Astrocyte (in vitro differentiated cells and primary cell): ENCODE data around the gene TRIM15. TPM values are rescaled to one million over a fixed set of nuclear protein-coding genes. Genes with fewer than 3 reads are reported as not detected.

Experiments used
- DNase-seq: peaks from one replicate; pipeline ENCODE4 v3.0.0-alpha.2; 2010; ENCODE audit warnings: low read depth
- FAIRE-seq: peaks from 2 replicates; lab custom pipeline; 2011; peaks lifted over from hg19 to GRCh38; lab: Jason Lieb, UNC
- H2AFZ ChIP-seq: 2 replicates; pipeline ENCODE4 v1.6.0; 2012; ENCODE audit warnings: low read depth, low read length, inconsistent platforms
- H3K27ac ChIP-seq: 2 replicates; pipeline ENCODE4 v1.5.1; 2011; ENCODE audit warnings: low read depth, low read length, inconsistent platforms
- H3K27me3 ChIP-seq: 2 replicates; pipeline ENCODE4 v1.6.0; 2011; ENCODE audit warnings: low read length, inconsistent platforms; ENCODE audit not compliant: insufficient read depth
- H3K36me3 ChIP-seq: 2 replicates; pipeline ENCODE4 v1.5.1; 2011; ENCODE audit warnings: low read length, inconsistent platforms; ENCODE audit not compliant: insufficient read depth
- H3K4me1 ChIP-seq: 2 replicates; pipeline ENCODE4 v1.5.1; 2011; ENCODE audit warnings: low read length, inconsistent platforms; ENCODE audit not compliant: insufficient read depth
- H3K4me2 ChIP-seq: 2 replicates; pipeline ENCODE4 v1.6.0; 2012; ENCODE audit warnings: low read length, inconsistent platforms
- H3K4me3 ChIP-seq: 2 replicates; pipeline ENCODE4 v1.5.1; 2011; ENCODE audit warnings: low read depth, mild to moderate bottlenecking, low read length, inconsistent platforms; ENCODE audit not compliant: insufficient read depth
- H3K79me2 ChIP-seq: 2 replicates; pipeline ENCODE4 v1.6.0; 2012; ENCODE audit warnings: mild to moderate bottlenecking, low read length, inconsistent platforms; ENCODE audit not compliant: insufficient read depth
- H3K9ac ChIP-seq: 2 replicates; pipeline ENCODE4 v1.6.0; 2012; ENCODE audit warnings: mild to moderate bottlenecking, low read length, inconsistent platforms
- H3K9me3 ChIP-seq: 2 replicates; pipeline ENCODE4 v1.5.1; 2012; ENCODE audit warnings: low read depth, mild to moderate bottlenecking, low read length, inconsistent platforms; ENCODE audit not compliant: insufficient read depth
- H4K20me1 ChIP-seq: 2 replicates; pipeline ENCODE4 v1.6.0; 2012; ENCODE audit warnings: low read length, inconsistent platforms; ENCODE audit not compliant: insufficient read depth
- H3K27ac Mint-ChIP-seq: one replicate; pipeline ENCODE4 v1.8.0; 2021; ENCODE audit warnings: mild to moderate bottlenecking, mixed read lengths; ENCODE audit not compliant: unreplicated experiment
- H3K27me3 Mint-ChIP-seq: one replicate; pipeline ENCODE4 v1.8.0; 2021; ENCODE audit warnings: low read depth, mixed read lengths; ENCODE audit not compliant: unreplicated experiment
- H3K36me3 Mint-ChIP-seq: one replicate; pipeline ENCODE4 v1.8.0; 2021; ENCODE audit warnings: low read depth, mixed read lengths; ENCODE audit not compliant: unreplicated experiment
- H3K4me1 Mint-ChIP-seq: one replicate; pipeline ENCODE4 v1.8.0; 2021; ENCODE audit warnings: low read depth, mixed read lengths; ENCODE audit not compliant: unreplicated experiment
- H3K4me3 Mint-ChIP-seq: one replicate; pipeline ENCODE4 v1.8.0; 2021; ENCODE audit warnings: mild to moderate bottlenecking, moderate library complexity, mixed read lengths; ENCODE audit not compliant: unreplicated experiment
- H3K9me3 Mint-ChIP-seq: one replicate; pipeline ENCODE4 v1.8.0; 2021; ENCODE audit warnings: mild to moderate bottlenecking, mixed read lengths; ENCODE audit not compliant: unreplicated experiment
- EZH2 ChIP-seq: IDR thresholded peaks from 2 replicates; pipeline ENCODE4 v1.6.1; 2012; ENCODE audit warnings: mild to moderate bottlenecking, low read length, inconsistent platforms; ENCODE audit not compliant: insufficient read depth
- total RNA-seq: library from RNA; stranded (reverse); gene quantifications from 2 replicates; pipeline ENCODE4 v1.2.1, GENCODE V29; 2021
- TF ChIP-seq, protein P1 (sequence below): IDR thresholded peaks from 2 replicates; pipeline ENCODE4 v1.5.1; 2011; ENCODE audit warnings: low read depth, mild to moderate bottlenecking, inconsistent platforms, low read length, moderate library complexity; ENCODE audit not compliant: insufficient read depth

Gene TRIM15
- total RNA-seq, 1 donor from 2014 or later, result not detected

DNA sequence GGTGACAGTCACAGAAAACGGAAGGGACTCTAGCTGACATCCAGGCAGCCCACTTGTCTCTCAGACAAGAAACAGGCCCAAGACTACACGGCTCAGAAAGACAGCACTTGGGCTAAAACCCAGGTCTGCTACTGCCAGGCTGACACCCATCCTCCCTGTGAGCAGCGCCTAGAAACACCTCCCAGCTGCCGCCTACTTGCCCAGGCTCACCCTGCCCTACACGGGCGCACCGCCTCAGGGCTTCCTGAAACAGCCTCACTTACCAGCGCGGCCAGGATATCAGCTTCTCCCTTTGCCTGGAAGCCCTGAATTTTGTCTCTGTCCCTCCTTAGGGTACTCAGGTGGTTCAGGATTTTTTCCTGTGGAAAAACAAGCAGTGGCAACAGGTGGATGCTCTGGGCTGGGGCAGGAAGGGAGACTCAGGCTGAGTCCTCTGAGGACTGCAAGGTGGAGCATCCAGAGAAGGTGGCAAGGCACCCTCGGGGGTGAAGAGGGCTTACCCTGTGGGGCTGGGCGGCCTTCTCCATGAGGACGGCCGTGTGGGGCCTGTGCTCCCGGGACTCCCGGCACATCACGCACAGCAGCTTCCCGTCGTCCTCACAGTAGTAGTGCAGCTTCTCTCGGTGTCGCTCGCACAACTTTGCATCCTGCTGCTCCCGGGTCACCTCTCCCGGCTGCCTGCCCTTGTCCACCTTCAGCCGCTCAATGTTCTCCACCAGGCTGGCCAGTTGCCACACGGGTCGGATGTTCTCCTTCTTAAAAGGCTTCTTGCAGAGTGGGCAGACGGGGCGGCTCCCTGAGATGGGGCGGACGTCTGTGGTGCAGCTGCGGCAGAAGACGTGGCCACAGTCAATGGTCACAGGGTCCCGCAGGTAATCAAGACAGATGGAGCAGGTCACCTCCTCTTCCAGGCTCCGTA lies 35.1 kb downstream of the TRIM15 start:
- FAIRE-seq (no peak), DNase-seq (no peak)
- Histone ChIP-seq H3K36me3 (peaks cover 20% of the 10 kb centered on the region), H3K9me3 (no peaks in the 10 kb centered on the region), H3K4me1 (no peaks in the 10 kb centered on the region), H3K79me2 (peaks cover 21% of the 10 kb centered on the region), H2AFZ (no peak overlapping the region), H3K9ac (no peak overlapping the region), H3K27ac (no peak overlapping the region), H3K27me3 (no peaks in the 10 kb centered on the region), H3K4me3 (no peak overlapping the region), H4K20me1 (peaks cover 49% of the 10 kb centered on the region), H3K4me2 (no peak overlapping the region)
- no peak overlapping the region for H3K4me3 Mint-ChIP-seq
- TF ChIP-seq EZH2, result no peak
- TF ChIP-seq, protein P1, sequence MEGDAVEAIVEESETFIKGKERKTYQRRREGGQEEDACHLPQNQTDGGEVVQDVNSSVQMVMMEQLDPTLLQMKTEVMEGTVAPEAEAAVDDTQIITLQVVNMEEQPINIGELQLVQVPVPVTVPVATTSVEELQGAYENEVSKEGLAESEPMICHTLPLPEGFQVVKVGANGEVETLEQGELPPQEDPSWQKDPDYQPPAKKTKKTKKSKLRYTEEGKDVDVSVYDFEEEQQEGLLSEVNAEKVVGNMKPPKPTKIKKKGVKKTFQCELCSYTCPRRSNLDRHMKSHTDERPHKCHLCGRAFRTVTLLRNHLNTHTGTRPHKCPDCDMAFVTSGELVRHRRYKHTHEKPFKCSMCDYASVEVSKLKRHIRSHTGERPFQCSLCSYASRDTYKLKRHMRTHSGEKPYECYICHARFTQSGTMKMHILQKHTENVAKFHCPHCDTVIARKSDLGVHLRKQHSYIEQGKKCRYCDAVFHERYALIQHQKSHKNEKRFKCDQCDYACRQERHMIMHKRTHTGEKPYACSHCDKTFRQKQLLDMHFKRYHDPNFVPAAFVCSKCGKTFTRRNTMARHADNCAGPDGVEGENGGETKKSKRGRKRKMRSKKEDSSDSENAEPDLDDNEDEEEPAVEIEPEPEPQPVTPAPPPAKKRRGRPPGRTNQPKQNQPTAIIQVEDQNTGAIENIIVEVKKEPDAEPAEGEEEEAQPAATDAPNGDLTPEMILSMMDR, result no peak
- no peak overlapping the region for H3K27ac Mint-ChIP-seq
- H3K4me1 Mint-ChIP-seq, result peaks cover 12% of the 10 kb centered on the region
- no peaks in the 10 kb centered on the region for H3K9me3 Mint-ChIP-seq
- H3K27me3 Mint-ChIP-seq, result no peaks in the 10 kb centered on the region
- peaks cover 30% of the 10 kb centered on the region for H3K36me3 Mint-ChIP-seq

DNA sequence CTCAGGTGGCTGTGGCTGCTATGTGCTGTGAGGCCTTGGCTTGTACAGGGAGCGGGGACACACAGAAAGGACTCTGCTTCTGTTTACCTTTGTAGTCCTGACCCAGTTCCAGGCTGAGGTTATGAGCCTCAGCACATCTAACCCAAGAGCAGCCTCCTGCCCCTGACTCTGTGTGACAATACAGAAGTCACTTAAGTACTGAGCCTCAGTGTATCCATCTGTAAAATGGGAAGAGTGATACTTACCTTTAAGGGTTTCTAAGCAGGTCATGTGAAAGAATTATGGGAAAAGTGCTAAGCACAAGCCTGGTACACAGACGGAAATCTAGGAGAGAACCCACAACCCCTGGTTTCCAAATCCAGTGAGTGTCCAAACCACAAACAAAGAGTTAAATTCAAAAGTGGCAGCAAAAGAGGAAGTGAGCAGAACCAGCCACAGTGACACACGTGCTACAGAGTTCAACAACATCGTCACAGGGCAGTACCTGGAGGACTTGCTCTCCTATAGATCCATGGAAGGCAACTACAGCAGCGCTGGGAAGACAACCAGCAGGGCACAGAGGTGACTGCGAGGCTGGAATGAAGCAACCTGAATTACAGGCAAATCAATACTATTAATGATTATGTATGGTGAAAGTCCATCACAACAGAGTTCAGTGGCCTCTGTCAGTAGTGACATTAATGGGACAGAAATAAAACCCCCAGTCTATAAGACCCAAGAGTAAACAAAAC lies 37.4 kb downstream of the TRIM15 start:
- TF ChIP-seq EZH2, result no peak
- TF ChIP-seq, protein P1, result no peak
- Mint-ChIP-seq H3K27me3 (no peaks in the 10 kb centered on the region), H3K36me3 (peaks cover 24% of the 10 kb centered on the region), H3K4me1 (peaks cover 15% of the 10 kb centered on the region), H3K27ac (no peak overlapping the region), H3K9me3 (no peaks in the 10 kb centered on the region), H3K4me3 (no peak overlapping the region)
- Histone ChIP-seq H3K27ac (no peak overlapping the region), H3K79me2 (peaks cover 41% of the 10 kb centered on the region), H3K27me3 (no peaks in the 10 kb centered on the region), H3K36me3 (peaks cover 15% of the 10 kb centered on the region), H3K9ac (no peak overlapping the region), H3K4me2 (no peak overlapping the region), H3K4me1 (no peaks in the 10 kb centered on the region), H3K9me3 (no peaks in the 10 kb centered on the region), H2AFZ (no peak overlapping the region), H3K4me3 (no peak overlapping the region), H4K20me1 (peaks cover 67% of the 10 kb centered on the region)
- peak; percentile 26 for FAIRE-seq
- DNase-seq, result no peak
